DOHH2 (cell line): ENCODE measurements around the gene ACKR3.

Experiments used
- H3F3A ChIP-seq: fragments of 200-600 bp; sonication (generic), shearing (Covaris generic); 2 replicates; pipeline ENCODE4 v1.6.0; 2016; ENCODE audit warnings: antibody characterized with exemption, mild to moderate bottlenecking; ENCODE audit not compliant: control insufficient read depth, insufficient read depth
- H3K27ac ChIP-seq: fragments of 200-600 bp; sonication (generic); 2 replicates; pipeline ENCODE4 v1.5.1; 2014; ENCODE audit warnings: low read depth, mild to moderate bottlenecking, low read length, moderate library complexity
- H3K27me3 ChIP-seq: fragments of 200-600 bp; sonication (generic); 2 replicates; pipeline ENCODE4 v1.6.1; 2014; ENCODE audit warnings: mild to moderate bottlenecking, low read length, mixed read lengths; ENCODE audit not compliant: control insufficient read depth
- H3K36me3 ChIP-seq: fragments of 200-600 bp; sonication (generic); 2 replicates; pipeline ENCODE4 v1.6.1; 2014; ENCODE audit warnings: mild to moderate bottlenecking, low read length, moderate library complexity, mixed read lengths; ENCODE audit not compliant: control insufficient read depth
- H3K4me1 ChIP-seq: fragments of 200-600 bp; sonication (generic); 2 replicates; pipeline ENCODE4 v1.6.1; 2014; ENCODE audit warnings: mild to moderate bottlenecking, low read length, mixed read lengths; ENCODE audit not compliant: control insufficient read depth
- H3K4me2 ChIP-seq: fragments of 200-600 bp; sonication (generic); 2 replicates; pipeline ENCODE4 v1.6.0; 2014; ENCODE audit warnings: mild to moderate bottlenecking, low read length, moderate library complexity
- H3K4me3 ChIP-seq: fragments of 200-600 bp; sonication (generic); 2 replicates; pipeline ENCODE4 v1.5.1; 2014; ENCODE audit warnings: mild to moderate bottlenecking, low read length, mixed read lengths
- H3K79me2 ChIP-seq: fragments of 200-600 bp; sonication (generic); 2 replicates; pipeline ENCODE4 v1.6.1; 2014; ENCODE audit warnings: mild to moderate bottlenecking, low read length, mixed read lengths; ENCODE audit not compliant: control insufficient read depth
- H3K9me2 ChIP-seq: fragments of 200-600 bp; sonication (generic); replicated peaks from 2 replicates; pipeline ENCODE4 v1.6.1; 2014; ENCODE audit warnings: mild to moderate bottlenecking, low read length, mixed read lengths; ENCODE audit not compliant: control insufficient read depth
- H3K9me3 ChIP-seq: fragments of 200-600 bp; sonication (generic); 2 replicates; pipeline ENCODE4 v1.6.1; 2014; ENCODE audit warnings: antibody characterized with exemption, low read length, mixed read lengths; ENCODE audit not compliant: control insufficient read depth, insufficient read depth
- H4K20me1 ChIP-seq: fragments of 200-600 bp; sonication (generic); 2 replicates; pipeline ENCODE4 v1.6.0; 2014; ENCODE audit warnings: low read depth, mild to moderate bottlenecking, antibody characterized with exemption, low read length, moderate library complexity; ENCODE audit not compliant: control insufficient read depth, insufficient read depth
- EZH2phosphoT487 ChIP-seq: fragments of 200-600 bp; sonication (generic); IDR thresholded peaks from 2 replicates; pipeline ENCODE4 v1.6.1; 2017; ENCODE audit warnings: borderline replicate concordance, mild to moderate bottlenecking, antibody characterized with exemption, low read length, moderate library complexity, mixed read lengths
- TF ChIP-seq, protein P1 (sequence below): fragments of 200-600 bp; sonication (generic); IDR thresholded peaks from one replicate; pipeline ENCODE4 v1.5.1; 2014; ENCODE audit warnings: antibody characterized with exemption, mild to moderate bottlenecking, low read depth, low read length; ENCODE audit not compliant: poor library complexity, severe bottlenecking

ACKR3 gene

GRCh38 chr2:236574424-236575145 is 5.0 kb downstream of the ACKR3 start:
- Histone ChIP-seq H3K9me3 (no peaks in the 10 kb centered on the region), H3K4me3 (no peak overlapping the region), H3K27ac (no peak overlapping the region), H3K27me3 (no peaks in the 10 kb centered on the region), H4K20me1 (no peaks in the 10 kb centered on the region; the same call in 1 of the 2 replicates), H3K4me1 (peaks cover 25% of the 10 kb centered on the region), H3F3A (no peaks in the 10 kb centered on the region), H3K9me2 (no peaks in the 10 kb centered on the region), H3K36me3 (no peaks in the 10 kb centered on the region), H3K4me2 (no peak overlapping the region), H3K79me2 (no peaks in the 10 kb centered on the region)
- TF ChIP-seq EZH2phosphoT487, result no peak
- TF ChIP-seq, protein P1, sequence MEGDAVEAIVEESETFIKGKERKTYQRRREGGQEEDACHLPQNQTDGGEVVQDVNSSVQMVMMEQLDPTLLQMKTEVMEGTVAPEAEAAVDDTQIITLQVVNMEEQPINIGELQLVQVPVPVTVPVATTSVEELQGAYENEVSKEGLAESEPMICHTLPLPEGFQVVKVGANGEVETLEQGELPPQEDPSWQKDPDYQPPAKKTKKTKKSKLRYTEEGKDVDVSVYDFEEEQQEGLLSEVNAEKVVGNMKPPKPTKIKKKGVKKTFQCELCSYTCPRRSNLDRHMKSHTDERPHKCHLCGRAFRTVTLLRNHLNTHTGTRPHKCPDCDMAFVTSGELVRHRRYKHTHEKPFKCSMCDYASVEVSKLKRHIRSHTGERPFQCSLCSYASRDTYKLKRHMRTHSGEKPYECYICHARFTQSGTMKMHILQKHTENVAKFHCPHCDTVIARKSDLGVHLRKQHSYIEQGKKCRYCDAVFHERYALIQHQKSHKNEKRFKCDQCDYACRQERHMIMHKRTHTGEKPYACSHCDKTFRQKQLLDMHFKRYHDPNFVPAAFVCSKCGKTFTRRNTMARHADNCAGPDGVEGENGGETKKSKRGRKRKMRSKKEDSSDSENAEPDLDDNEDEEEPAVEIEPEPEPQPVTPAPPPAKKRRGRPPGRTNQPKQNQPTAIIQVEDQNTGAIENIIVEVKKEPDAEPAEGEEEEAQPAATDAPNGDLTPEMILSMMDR, result no peak

DNA sequence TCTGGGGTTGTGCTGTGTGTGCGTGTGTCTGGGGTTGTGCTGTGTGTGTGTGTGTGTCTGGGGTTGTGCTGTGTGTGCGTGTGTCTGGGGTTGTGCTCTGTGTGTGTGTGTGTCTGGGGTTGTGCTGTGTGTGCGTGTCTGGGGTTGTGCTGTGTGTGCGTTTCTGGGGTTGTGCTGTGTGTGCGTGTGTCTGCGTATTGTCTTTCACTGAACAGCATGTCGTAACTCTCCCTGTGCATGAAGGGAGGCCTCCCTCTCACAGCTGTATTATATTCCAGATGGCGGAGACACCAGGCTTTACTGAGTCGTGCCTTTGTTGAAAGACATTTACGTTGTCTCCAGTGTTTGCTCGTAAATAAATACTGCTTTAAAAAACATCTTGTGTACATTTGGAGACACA is 5.9 kb downstream of the ACKR3 start:
- Histone ChIP-seq H4K20me1 (no peaks in the 10 kb centered on the region; the same call in 1 of the 2 replicates), H3K36me3 (no peaks in the 10 kb centered on the region), H3K4me3 (no peak overlapping the region), H3K79me2 (no peaks in the 10 kb centered on the region), H3K27me3 (no peaks in the 10 kb centered on the region), H3K9me2 (no peaks in the 10 kb centered on the region), H3K9me3 (no peaks in the 10 kb centered on the region), H3K27ac (no peak overlapping the region), H3F3A (no peaks in the 10 kb centered on the region), H3K4me1 (peaks cover 16% of the 10 kb centered on the region), H3K4me2 (no peak overlapping the region)
- TF ChIP-seq, protein P1, result no peak
- TF ChIP-seq EZH2phosphoT487, result no peak

DNA sequence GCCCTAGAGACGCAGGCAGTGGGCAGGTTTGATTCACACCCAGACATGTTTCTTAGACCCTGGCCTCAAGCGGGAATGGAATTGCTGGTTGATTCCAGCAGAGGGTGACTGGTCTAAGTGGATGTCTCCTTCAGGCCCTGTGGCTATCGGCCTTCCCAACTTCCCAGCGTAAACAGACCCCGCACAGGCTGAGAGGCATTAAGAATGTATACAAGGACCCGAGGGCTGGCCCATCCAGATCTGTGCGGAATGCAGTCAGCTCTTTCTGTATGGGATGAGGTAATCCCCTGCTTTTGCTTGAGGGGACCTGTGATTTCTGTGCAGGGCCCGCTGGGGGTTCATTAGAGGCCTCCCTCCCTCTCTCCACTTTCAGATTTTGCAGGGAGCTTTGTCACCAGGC is 6.5 kb downstream of the ACKR3 start:
- TF ChIP-seq EZH2phosphoT487, result no peak
- TF ChIP-seq, protein P1, result no peak
- H3K36me3 ChIP-seq, result no peaks in the 10 kb centered on the region

More for the DNA sequence above, 6.5 kb downstream of the ACKR3 start:
- H4K20me1 ChIP-seq, result no peaks in the 10 kb centered on the region; the same call in 1 of the 2 replicates
- H3K27ac ChIP-seq, result no peak overlapping the region
- no peak overlapping the region for H3K4me3 ChIP-seq
- H3K79me2 ChIP-seq, result no peaks in the 10 kb centered on the region
- no peaks in the 10 kb centered on the region for H3K9me2 ChIP-seq
- no peaks in the 10 kb centered on the region for H3K27me3 ChIP-seq
- no peak overlapping the region for H3K4me2 ChIP-seq
- no peaks in the 10 kb centered on the region for H3K9me3 ChIP-seq
- H3K4me1 ChIP-seq, result peaks cover 10% of the 10 kb centered on the region
- H3F3A ChIP-seq, result no peaks in the 10 kb centered on the region
